WTC11 (cell line): Measurements from ENCODE around the gene STIM2. TPM values are rescaled to one million over a fixed set of nuclear protein-coding genes. Genes with fewer than 3 reads are reported as not detected.

Experiments used
- ATAC-seq: fragments of 200-7000 bp; cut with Tn5 transposase; 2 replicates; pipeline ENCODE4 v1.10.0; 2021; ENCODE audit warnings: mild to moderate bottlenecking, moderate library complexity
- CTCF ChIA-PET: fragments of 300-600 bp; sonication (Branson Sonifier 250); formaldehyde crosslinking; loops from one replicate; lab custom pipeline; 2021; ENCODE audit warnings: antibody characterized with exemption; lab: Charles Lee
- POLR2A ChIA-PET: fragments of 350-600 bp; sonication (Branson Sonifier 250); formaldehyde crosslinking; loops from one replicate; lab custom pipeline; 2021; ENCODE audit warnings: antibody characterized with exemption; lab: Charles Lee
- DNase-seq: peaks from one replicate; pipeline ENCODE4 v3.0.0; 2021; ENCODE audit warnings: low spot score
- H3K27ac Mint-ChIP-seq: 2 replicates; pipeline ENCODE4 v1.8.0; 2021; ENCODE audit warnings: mixed read lengths
- H3K27me3 Mint-ChIP-seq: 2 replicates; pipeline ENCODE4 v1.8.0; 2021; ENCODE audit warnings: low read depth, mild to moderate bottlenecking, moderate library complexity, mixed read lengths
- H3K36me3 Mint-ChIP-seq: 2 replicates; pipeline ENCODE4 v1.8.0; 2021; ENCODE audit warnings: mixed read lengths
- H3K4me1 Mint-ChIP-seq: 2 replicates; pipeline ENCODE4 v1.8.0; 2022; ENCODE audit warnings: mixed read lengths
- H3K4me3 Mint-ChIP-seq: 2 replicates; pipeline ENCODE4 v1.8.0; 2021; ENCODE audit warnings: mild to moderate bottlenecking, moderate library complexity, mixed read lengths
- H3K9me3 Mint-ChIP-seq: 2 replicates; pipeline ENCODE4 v1.8.0; 2021; ENCODE audit warnings: mixed read lengths
- ATF1 ChIP-seq: sonication (generic); formaldehyde crosslinking; IDR thresholded peaks from 2 replicates; pipeline ENCODE4 v1.8.1; 2023; ENCODE audit warnings: mild to moderate bottlenecking, moderate library complexity, missing genetic modification reagents
- CBFB ChIP-seq: sonication (generic); formaldehyde crosslinking; IDR thresholded peaks from 2 replicates; pipeline ENCODE4 v1.8.1; 2022; ENCODE audit warnings: mild to moderate bottlenecking, low read depth, missing genetic modification reagents
- CREB1 ChIP-seq: sonication (generic); formaldehyde crosslinking; IDR thresholded peaks from 2 replicates; pipeline ENCODE4 v1.8.0; 2023; ENCODE audit warnings: mild to moderate bottlenecking, missing genetic modification reagents
- CREM ChIP-seq: sonication (generic); formaldehyde crosslinking; IDR thresholded peaks from 2 replicates; pipeline ENCODE4 v1.8.1; 2022; ENCODE audit warnings: mild to moderate bottlenecking, missing genetic modification reagents, moderate library complexity
- FOXP1 ChIP-seq: sonication (generic); formaldehyde crosslinking; IDR thresholded peaks from 2 replicates; pipeline ENCODE4 v1.8.0; 2022; ENCODE audit warnings: missing genetic modification reagents, mild to moderate bottlenecking, moderate library complexity, borderline replicate concordance
- MLX ChIP-seq: sonication (generic); formaldehyde crosslinking; IDR thresholded peaks from 2 replicates; pipeline ENCODE4 v1.8.1; 2023; ENCODE audit warnings: mild to moderate bottlenecking, missing genetic modification reagents, moderate library complexity
- MYBL2 ChIP-seq: sonication (generic); formaldehyde crosslinking; IDR thresholded peaks from 2 replicates; pipeline ENCODE4 v1.8.1; 2023; ENCODE audit warnings: mild to moderate bottlenecking, moderate library complexity, missing genetic modification reagents
- NFATC4 ChIP-seq: fragments of 250-450 bp; sonication (Bioruptor Pico); IDR thresholded peaks from 2 replicates; pipeline ENCODE4 v1.9.0; 2021; ENCODE audit warnings: mild to moderate bottlenecking
- NR3C1 ChIP-seq: sonication (generic); formaldehyde crosslinking; conservative IDR thresholded peaks from 2 replicates; pipeline ENCODE4 v1.8.1; 2023; ENCODE audit warnings: low read depth, mild to moderate bottlenecking, missing genetic modification reagents
- OVOL2 ChIP-seq: fragments of 250-450 bp; sonication (Bioruptor Pico); IDR thresholded peaks from 2 replicates; pipeline ENCODE4 v1.9.0; 2021; ENCODE audit warnings: mild to moderate bottlenecking, borderline replicate concordance
- RELA ChIP-seq: sonication (generic); formaldehyde crosslinking; IDR thresholded peaks from 2 replicates; pipeline ENCODE4 v1.8.1; 2022; ENCODE audit warnings: missing genetic modification reagents, mild to moderate bottlenecking, borderline replicate concordance
- SMAD3 ChIP-seq: sonication (generic); formaldehyde crosslinking; IDR thresholded peaks from 2 replicates; pipeline ENCODE4 v1.8.0; 2022; ENCODE audit warnings: missing genetic modification reagents, mild to moderate bottlenecking, borderline replicate concordance
- SP1 ChIP-seq: sonication (generic); formaldehyde crosslinking; conservative IDR thresholded peaks from 2 replicates; pipeline ENCODE4 v1.8.1; 2022; ENCODE audit warnings: missing genetic modification reagents
- ZNF121 ChIP-seq: sonication (generic); formaldehyde crosslinking; IDR thresholded peaks from 2 replicates; pipeline ENCODE4 v1.8.0; 2023; ENCODE audit warnings: missing genetic modification reagents
- ZNF263 ChIP-seq: sonication (generic); formaldehyde crosslinking; IDR thresholded peaks from 2 replicates; pipeline ENCODE4 v1.8.1; 2022; ENCODE audit warnings: low read depth, mild to moderate bottlenecking, moderate library complexity, missing genetic modification reagents
- ZNF423 ChIP-seq: fragments of 250-450 bp; sonication (Bioruptor Pico); IDR thresholded peaks from 2 replicates; pipeline ENCODE4 v2.1.2; 2022; ENCODE audit warnings: mild to moderate bottlenecking, moderate library complexity
- ZNF425 ChIP-seq: fragments of 250-450 bp; sonication (Bioruptor Pico); conservative IDR thresholded peaks from 2 replicates; pipeline ENCODE4 v1.9.0; 2021; ENCODE audit warnings: mild to moderate bottlenecking
- ZNF512 ChIP-seq: sonication (generic); formaldehyde crosslinking; IDR thresholded peaks from 2 replicates; pipeline ENCODE4 v1.8.1; 2022; ENCODE audit warnings: missing genetic modification reagents, borderline replicate concordance
- total RNA-seq: library from RNA; stranded (reverse); gene quantifications from 3 replicates; pipeline ENCODE4 v1.2.3, GENCODE V29; 2021
- TF ChIP-seq, protein P1 (sequence below): fragments of 200-600 bp; IDR thresholded peaks from 2 replicates; pipeline ENCODE4 v1.8.0; 2022; ENCODE audit warnings: antibody characterized with exemption
- TF ChIP-seq, protein P2 (sequence below): sonication (generic); formaldehyde crosslinking; IDR thresholded peaks from 2 replicates; pipeline ENCODE4 v1.8.0; 2022; ENCODE audit warnings: mild to moderate bottlenecking, missing genetic modification reagents

Gene STIM2
- total RNA-seq, 1 experiment from 2014 or later: 22.4 TPM

- TF ChIP-seq, protein P1, sequence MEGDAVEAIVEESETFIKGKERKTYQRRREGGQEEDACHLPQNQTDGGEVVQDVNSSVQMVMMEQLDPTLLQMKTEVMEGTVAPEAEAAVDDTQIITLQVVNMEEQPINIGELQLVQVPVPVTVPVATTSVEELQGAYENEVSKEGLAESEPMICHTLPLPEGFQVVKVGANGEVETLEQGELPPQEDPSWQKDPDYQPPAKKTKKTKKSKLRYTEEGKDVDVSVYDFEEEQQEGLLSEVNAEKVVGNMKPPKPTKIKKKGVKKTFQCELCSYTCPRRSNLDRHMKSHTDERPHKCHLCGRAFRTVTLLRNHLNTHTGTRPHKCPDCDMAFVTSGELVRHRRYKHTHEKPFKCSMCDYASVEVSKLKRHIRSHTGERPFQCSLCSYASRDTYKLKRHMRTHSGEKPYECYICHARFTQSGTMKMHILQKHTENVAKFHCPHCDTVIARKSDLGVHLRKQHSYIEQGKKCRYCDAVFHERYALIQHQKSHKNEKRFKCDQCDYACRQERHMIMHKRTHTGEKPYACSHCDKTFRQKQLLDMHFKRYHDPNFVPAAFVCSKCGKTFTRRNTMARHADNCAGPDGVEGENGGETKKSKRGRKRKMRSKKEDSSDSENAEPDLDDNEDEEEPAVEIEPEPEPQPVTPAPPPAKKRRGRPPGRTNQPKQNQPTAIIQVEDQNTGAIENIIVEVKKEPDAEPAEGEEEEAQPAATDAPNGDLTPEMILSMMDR: no peak
- TF ChIP-seq ZNF425 (CRISPR knock-in tag) (no peak), RELA (CRISPR knock-in tag) (0 out of 2 replicates have a peak, but pooled peaks have one; percentile 17), MYBL2 (CRISPR knock-in tag) (peak; percentile 75; the same call in 1 of the 2 replicates), ZNF512 (CRISPR knock-in tag) (no peak), ZNF423 (peak; percentile 72), CBFB (no peak), ZNF121 (no peak), CREB1 (CRISPR knock-in tag) (0 out of 2 replicates have a peak, but pooled peaks have one; percentile 47), FOXP1 (CRISPR knock-in tag) (peak; percentile 86; the same call in 1 of the 2 replicates), ATF1 (CRISPR knock-in tag) (no peak), SMAD3 (no peak), SP1 (peak; percentile 93)
These were observed 3.2 kb upstream of the STIM2 start (continued) for GRCh38 chr4:26857278-26858034.

- TF ChIP-seq CREM (CRISPR knock-in tag) (no peak), OVOL2 (CRISPR knock-in tag) (no peak), MLX (CRISPR knock-in tag) (no peak), NR3C1 (CRISPR knock-in tag) (no peak), ZNF263 (no peak), NFATC4 (no peak)
- TF ChIP-seq, protein P2, sequence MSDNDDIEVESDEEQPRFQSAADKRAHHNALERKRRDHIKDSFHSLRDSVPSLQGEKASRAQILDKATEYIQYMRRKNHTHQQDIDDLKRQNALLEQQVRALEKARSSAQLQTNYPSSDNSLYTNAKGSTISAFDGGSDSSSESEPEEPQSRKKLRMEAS (CRISPR knock-in tag): no peak
- ChIA-PET POLR2A (interaction anchor here (0.6 to 1.0 kb wide), 2 partner anchors 149 to 1137 kb away, joined by 3 read pairs; no protein-coding TSS in a partner anchor), CTCF (interaction anchor here (1.3 to 1.6 kb wide), 2 partner anchors 143 to 152 kb away, joined by 3 to 8 read pairs; no protein-coding TSS in a partner anchor)
- Mint-ChIP-seq H3K4me3 (peak overlapping the region; percentile 80), H3K27ac (peak overlapping the region; percentile 71), H3K36me3 (no peaks in the 10 kb centered on the region), H3K27me3 (peaks cover 7% of the 10 kb centered on the region; the same call in 1 of the 2 replicates), H3K4me1 (peaks cover 38% of the 10 kb centered on the region), H3K9me3 (no peaks in the 10 kb centered on the region)
- no peak for ATAC-seq
- DNase-seq: no peak
These were observed 2.4 kb upstream of the STIM2 start for GRCh38 chr4:26858035-26858918.
